Measurements from ENCODE around the gene AKAP13.

AKAP13 gene

DNA sequence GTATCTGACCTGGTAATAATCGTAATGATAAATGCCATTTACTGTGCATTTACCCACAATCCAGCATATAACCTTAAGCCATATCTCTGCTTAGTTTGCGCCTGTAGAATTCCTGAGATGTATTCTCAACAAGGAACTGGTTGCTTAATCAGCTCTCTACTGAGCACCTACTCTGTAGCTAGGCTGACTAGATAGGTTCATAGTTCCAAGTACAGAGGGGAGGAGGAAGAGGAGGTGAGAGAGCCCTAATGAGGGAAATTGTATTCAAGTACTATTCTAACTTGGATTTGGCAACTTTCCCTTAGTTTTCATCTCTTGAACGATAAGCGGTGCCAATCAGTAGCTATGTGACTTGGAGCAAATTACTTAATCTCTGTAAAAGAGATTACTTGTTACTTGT lies 5.6 kb upstream of the AKAP13 start:
- FAIRE-seq (no peak), DNase-seq (ENCODE audit: insufficient read length, low spot score) (no peak)
- TF ChIP-seq PAX5 (IDR thresholded peaks at IDR 0.05; ENCODE audit: insufficient read depth, low read length, severe bottlenecking) (no peak), TAF1 (IDR thresholded peaks at IDR 0.05; ENCODE audit: low read depth, low read length) (no peak), POLR2AphosphoS5 (IDR thresholded peaks at IDR 0.05; ENCODE audit: low read depth, low read length) (no peak), POLR2A (IDR thresholded peaks at IDR 0.05; ENCODE audit: low read depth, low read length) (no peak), SPI1 (IDR thresholded peaks at IDR 0.05; ENCODE audit: low read depth, low read length) (no peak), POU2F2 (IDR thresholded peaks at IDR 0.05; ENCODE audit: low read depth, low read length) (no peak)

DNA sequence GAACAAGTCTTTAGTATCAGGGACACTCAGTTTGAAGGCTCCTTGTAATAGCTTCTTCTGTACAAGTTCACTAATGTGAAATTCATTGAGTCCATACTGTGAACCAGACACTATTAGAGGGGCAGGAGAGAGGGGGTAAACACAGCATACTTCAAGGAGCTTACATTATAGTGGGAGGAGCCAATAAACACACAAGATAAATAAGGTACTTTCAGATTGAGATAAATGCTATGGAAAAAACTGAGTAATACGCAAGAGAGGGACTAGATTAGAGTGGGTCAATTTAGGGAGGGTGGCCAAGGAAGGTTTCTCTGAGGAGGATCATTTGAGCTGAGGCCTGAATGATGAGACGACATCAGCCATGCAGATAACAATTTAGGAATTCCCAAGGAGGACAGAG lies 3.1 kb upstream of the AKAP13 start:
- FAIRE-seq (no peak), DNase-seq (ENCODE audit: insufficient read length, low spot score) (no peak)
- TF ChIP-seq POLR2A (IDR thresholded peaks at IDR 0.05; ENCODE audit: low read depth, low read length) = no peak
- no peak for TF ChIP-seq PAX5 (IDR thresholded peaks at IDR 0.05; ENCODE audit: insufficient read depth, low read length, severe bottlenecking)
- no peak for TF ChIP-seq TAF1 (IDR thresholded peaks at IDR 0.05; ENCODE audit: low read depth, low read length)
- TF ChIP-seq POU2F2 (IDR thresholded peaks at IDR 0.05; ENCODE audit: low read depth, low read length) = no peak
- TF ChIP-seq SPI1 (IDR thresholded peaks at IDR 0.05; ENCODE audit: low read depth, low read length) = no peak
- no peak for TF ChIP-seq POLR2AphosphoS5 (IDR thresholded peaks at IDR 0.05; ENCODE audit: low read depth, low read length)

DNA sequence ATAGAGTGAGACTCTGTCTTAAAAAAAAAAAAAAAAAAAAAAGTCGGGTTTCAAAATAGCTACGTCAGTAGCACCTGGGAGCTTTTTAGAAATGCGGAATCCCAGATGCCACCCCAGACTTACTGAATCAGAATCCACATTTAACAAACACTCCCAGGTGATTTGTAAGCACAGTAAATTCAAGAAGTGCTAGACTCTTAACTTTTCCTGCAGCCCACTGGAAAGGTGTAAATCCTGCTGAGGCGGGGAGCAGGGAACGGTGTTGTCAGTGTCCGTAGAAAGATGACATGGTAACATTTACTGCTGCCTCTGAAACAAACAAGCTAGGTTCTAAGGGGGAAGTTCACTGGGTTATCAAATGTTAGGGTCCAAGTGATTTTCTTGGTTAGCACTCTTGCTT lies 2.4 kb upstream of the AKAP13 start:
- DNase-seq (ENCODE audit: insufficient read length, low spot score) (no peak), FAIRE-seq (no peak)
- TF ChIP-seq POLR2AphosphoS5 (IDR thresholded peaks at IDR 0.05; ENCODE audit: low read depth, low read length) (no peak), TAF1 (IDR thresholded peaks at IDR 0.05; ENCODE audit: low read depth, low read length) (no peak), SPI1 (IDR thresholded peaks at IDR 0.05; ENCODE audit: low read depth, low read length) (no peak), PAX5 (IDR thresholded peaks at IDR 0.05; ENCODE audit: insufficient read depth, low read length, severe bottlenecking) (no peak), POU2F2 (IDR thresholded peaks at IDR 0.05; ENCODE audit: low read depth, low read length) (no peak), POLR2A (IDR thresholded peaks at IDR 0.05; ENCODE audit: low read depth, low read length) (no peak)

DNA sequence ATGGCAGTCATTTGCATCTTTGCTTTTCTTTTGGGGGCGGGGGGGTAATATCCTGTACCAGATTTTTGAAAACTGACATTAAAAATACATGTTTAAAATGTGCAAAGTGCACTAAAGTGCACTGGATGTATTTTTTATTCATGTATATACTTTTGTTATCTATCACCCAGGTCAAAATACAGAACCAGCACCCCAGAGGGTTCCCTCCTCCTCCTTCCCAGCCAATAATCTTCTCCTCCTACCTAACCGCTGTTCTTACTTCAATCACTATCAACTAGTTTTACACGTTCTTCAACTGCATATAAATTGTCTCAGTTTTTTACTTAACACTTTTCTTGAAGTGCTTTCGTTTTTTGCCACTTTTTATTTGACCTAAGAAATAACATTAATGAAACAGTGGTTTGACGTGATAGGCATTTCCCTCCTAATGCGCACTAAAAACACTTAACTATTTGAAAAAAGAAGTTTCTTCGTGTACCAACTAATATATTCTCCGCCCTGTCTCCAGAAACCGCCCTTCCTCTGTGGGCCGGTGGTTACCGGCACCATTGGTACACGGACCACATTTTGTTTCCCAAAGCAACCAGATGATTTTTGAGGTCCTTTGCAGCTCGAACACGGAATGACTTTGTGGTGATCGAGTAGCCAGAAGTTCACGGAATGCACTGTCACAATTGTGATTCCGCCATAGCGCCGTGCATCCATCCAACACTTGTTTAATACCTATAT lies 836 bp upstream of the AKAP13 start:
- FAIRE-seq (no peak), DNase-seq (ENCODE audit: insufficient read length, low spot score) (no peak)
- TF ChIP-seq TAF1 (IDR thresholded peaks at IDR 0.05; ENCODE audit: low read depth, low read length) (no peak), PAX5 (IDR thresholded peaks at IDR 0.05; ENCODE audit: insufficient read depth, low read length, severe bottlenecking) (no peak), POU2F2 (IDR thresholded peaks at IDR 0.05; ENCODE audit: low read depth, low read length) (no peak), POLR2AphosphoS5 (IDR thresholded peaks at IDR 0.05; ENCODE audit: low read depth, low read length) (no peak), SPI1 (IDR thresholded peaks at IDR 0.05; ENCODE audit: low read depth, low read length) (no peak), POLR2A (IDR thresholded peaks at IDR 0.05; ENCODE audit: low read depth, low read length) (no peak)

DNA sequence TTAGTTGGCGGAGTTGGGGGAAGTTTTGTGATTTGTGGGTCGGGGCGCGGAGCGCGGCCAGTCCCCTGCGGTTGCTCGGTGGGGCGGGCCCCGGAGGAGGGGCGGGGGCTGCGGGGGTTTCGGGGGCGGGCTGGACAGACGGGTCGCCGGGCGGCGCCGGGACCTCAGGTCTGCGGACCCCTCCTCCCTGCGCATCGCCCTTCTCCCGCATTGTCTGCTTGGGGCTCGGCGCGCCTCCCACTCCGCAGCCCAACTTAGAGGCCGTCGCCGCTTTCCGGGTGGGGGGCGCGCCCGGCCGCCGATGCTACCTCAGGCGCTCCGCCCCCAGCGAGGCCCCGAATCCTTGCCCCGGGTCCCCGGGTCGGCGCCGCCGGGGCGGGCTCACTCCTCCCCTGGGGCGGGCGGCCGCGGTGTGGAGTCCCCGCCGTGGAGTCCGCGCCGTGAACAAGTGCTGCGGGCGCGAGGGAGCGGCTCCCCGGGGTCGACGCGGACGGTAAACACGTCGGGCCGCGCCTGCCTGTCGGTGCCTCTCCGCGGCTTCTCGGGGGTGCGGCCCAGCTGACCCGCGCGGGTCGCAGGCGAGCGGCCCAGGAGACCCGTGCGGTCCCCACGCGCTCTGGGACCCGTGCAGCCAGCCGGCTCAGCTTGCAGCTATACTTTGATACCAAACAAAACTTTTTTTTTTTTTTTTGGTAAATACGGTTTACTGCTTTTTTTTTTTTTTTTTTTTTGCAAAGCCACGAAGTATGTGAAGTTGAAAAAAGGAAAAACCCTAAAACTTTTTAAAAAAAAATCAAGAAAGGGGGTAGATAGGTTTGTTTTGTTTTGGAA lies 624 bp downstream of the AKAP13 start:
- TF ChIP-seq SPI1 (IDR thresholded peaks at IDR 0.05; ENCODE audit: low read depth, low read length) = no peak
- TF ChIP-seq POLR2A (IDR thresholded peaks at IDR 0.05; ENCODE audit: low read depth, low read length) = 0 out of 2 replicates have a peak, but pooled peaks have one; percentile 3
- DNase-seq (ENCODE audit: insufficient read length, low spot score) (peak; percentile 30), FAIRE-seq (no peak)

DNA sequence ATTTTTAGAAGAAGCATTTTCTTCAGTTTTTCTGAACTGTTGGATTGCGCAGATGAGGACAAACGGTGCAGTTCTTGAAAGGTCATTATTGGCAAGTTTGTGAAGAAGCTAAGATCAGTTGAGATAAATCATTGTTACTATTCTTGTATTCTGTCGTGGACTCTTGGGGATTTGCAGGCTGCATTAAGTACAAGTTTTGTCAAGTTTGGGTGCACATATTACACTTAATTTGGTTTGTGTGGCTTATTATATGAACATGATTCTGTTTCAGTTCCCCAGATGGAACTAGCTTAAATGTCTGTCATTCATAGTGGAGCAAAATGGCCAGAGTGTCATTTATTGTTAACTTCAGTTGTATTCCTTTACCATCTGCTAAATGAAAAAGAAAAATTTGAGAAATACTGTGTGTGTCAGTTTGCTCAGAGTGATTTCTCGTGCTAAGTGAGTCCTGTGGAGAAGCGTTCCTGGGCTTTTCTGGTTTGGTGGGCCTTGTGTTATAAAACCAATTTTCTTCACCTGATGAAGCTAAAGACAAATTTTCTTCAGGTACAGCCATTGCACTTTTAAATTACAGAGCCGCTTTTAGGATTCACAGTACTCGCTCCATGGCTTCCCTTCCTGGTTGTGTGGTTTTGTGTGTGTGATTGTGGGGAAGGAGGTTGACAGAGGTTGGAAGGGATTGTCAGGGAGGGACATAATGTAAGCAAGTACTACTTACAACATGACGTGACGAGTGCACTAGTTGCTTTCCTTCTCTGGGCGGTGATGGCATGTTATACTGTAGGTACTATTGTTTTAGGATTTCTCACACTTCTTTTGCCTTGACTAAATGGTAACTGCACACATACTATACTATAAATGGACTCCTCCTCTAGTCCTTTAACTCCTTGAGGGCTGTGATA lies 1.7 kb downstream of the AKAP13 start:
- peak; percentile 86 for FAIRE-seq
- no peak for TF ChIP-seq POU2F2 (IDR thresholded peaks at IDR 0.05; ENCODE audit: low read depth, low read length)
- TF ChIP-seq POLR2AphosphoS5 (IDR thresholded peaks at IDR 0.05; ENCODE audit: low read depth, low read length) = no peak
- no peak for TF ChIP-seq TAF1 (IDR thresholded peaks at IDR 0.05; ENCODE audit: low read depth, low read length)
- TF ChIP-seq SPI1 (IDR thresholded peaks at IDR 0.05; ENCODE audit: low read depth, low read length) = peak; percentile 86
- no peak for TF ChIP-seq PAX5 (IDR thresholded peaks at IDR 0.05; ENCODE audit: insufficient read depth, low read length, severe bottlenecking)
- no peak for TF ChIP-seq POLR2A (IDR thresholded peaks at IDR 0.05; ENCODE audit: low read depth, low read length)
- DNase-seq (ENCODE audit: insufficient read length, low spot score) = no peak

DNA sequence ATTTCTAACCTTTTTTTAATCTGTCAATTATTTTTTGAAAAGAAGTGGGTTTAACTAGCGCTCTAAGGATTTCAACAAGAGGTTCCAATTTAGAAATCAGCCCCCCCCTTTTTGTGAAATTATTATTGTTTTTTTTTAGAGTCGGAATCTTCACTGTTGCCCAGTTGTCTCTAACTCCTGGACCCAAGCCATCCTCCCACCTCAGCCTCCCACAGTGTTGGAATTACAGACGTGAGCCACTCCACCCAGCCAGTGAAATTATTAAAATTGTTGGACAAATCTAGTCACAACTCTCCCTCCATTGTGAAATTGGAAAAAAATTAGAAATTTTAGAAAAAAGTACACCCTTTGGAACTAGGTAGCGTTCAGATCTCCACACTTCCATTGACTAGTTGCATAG lies 2.5 kb downstream of the AKAP13 start:
- DNase-seq (ENCODE audit: insufficient read length, low spot score) (no peak), FAIRE-seq (no peak)
- no peak for TF ChIP-seq POU2F2 (IDR thresholded peaks at IDR 0.05; ENCODE audit: low read depth, low read length)
- TF ChIP-seq POLR2AphosphoS5 (IDR thresholded peaks at IDR 0.05; ENCODE audit: low read depth, low read length) = no peak
- no peak for TF ChIP-seq POLR2A (IDR thresholded peaks at IDR 0.05; ENCODE audit: low read depth, low read length)
- TF ChIP-seq TAF1 (IDR thresholded peaks at IDR 0.05; ENCODE audit: low read depth, low read length) = no peak
- TF ChIP-seq SPI1 (IDR thresholded peaks at IDR 0.05; ENCODE audit: low read depth, low read length) = no peak
- TF ChIP-seq PAX5 (IDR thresholded peaks at IDR 0.05; ENCODE audit: insufficient read depth, low read length, severe bottlenecking) = no peak

DNA sequence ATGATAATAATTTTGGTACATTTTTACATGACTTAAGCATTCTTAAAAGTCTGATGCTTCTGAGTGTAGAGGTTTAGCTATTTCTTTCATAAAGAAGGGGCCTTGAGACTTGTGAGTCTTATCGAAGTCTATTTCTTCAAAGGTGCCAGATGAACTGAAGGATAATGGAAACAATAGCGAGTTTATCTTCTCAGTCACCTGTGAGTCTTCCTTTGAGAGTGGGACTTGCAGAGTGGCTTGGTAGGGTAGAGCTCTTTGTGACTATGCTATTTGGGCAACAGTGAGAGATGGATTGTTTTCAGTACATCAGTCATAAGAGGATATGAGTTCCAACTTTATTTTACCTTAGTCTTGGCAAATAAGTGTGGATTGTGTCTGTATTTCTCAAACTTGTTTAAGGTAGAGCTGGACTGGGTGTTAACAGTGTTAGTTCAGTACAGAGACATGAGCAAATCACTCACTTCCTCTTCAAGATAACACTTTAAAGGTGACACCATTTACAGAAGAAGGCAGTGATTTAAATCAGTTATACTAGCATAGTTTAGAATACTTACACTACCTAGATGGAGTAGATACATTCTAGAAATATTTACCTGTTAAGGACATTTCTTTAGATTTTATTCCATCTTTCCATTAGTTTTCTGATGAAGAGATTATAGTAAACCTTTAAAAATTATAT lies 3.2 kb downstream of the AKAP13 start:
- TF ChIP-seq PAX5 (IDR thresholded peaks at IDR 0.05; ENCODE audit: insufficient read depth, low read length, severe bottlenecking) = no peak
- peak; percentile 88 for TF ChIP-seq SPI1 (IDR thresholded peaks at IDR 0.05; ENCODE audit: low read depth, low read length)
- no peak for DNase-seq (ENCODE audit: insufficient read length, low spot score)
- FAIRE-seq = peak; percentile 33

Measured in GM12891 (cell line).